Stimulated activated CD8-positive, alpha-beta memory T cell treated with anti-CD3 and anti-CD28 coated beads, Interleukin-7, amount 100 ng/mL, for 24 hours (primary cell): ENCODE data around the gene IFNG-AS1.
A peak's percentile ranks its signal among the peaks of the same experiment; 100 is the strongest.

Experiments used
- DNase-seq: peaks from one replicate; pipeline ENCODE4 v3.0.0-alpha.2; 2020; ENCODE audit warnings: low read depth

IFNG-AS1 gene

DNA sequence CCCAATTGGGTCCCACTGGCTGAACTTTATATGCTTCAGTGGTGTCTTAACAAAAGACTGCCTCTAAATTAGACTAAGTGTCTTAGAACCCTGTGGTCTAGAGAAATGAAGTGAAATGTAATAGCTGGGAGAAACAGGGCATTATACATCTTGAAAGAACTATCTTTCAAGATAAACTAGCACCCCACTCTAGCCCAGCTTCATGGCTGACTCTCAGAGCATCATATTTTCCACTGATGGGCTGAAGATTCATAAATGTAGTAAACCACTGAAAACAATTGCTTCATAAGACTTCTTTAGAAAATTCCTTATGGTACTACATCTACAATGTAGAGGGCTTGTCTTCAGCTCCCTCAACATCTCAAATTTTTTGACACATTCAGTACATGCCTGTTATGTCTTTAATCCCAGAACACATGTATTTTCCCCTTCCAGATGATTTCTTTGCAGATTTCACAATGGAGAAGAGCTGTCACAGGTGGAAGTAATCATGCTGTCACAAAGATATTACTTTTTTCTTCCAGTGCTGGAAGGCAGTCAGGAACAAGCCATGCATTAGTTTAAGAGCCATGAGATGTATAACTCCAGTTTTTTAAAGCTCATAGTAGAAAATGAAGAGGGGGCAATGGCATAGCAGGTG, 48.5 kb downstream of the IFNG-AS1 start:
- no peak for DNase-seq

DNA sequence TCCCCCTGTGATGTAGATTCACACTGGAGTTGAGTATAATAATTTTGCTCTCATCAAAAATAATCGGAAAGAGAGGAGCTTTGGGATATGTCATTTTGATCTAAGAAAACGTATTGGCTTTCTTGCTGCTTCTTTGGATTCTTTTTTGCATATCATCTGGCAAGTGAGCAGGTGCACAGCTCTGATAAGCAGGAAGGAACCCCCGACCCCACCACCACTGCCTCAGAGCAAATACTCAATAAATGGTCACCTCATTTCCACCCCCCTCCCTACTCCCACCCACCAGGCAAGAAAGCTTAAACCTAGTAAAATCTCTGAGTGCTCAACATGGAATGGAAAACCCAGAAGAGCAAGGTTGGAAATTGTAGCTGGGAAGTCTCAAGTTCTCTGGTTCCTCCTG, 49.4 kb downstream of the IFNG-AS1 start:
- no peak for DNase-seq

DNA sequence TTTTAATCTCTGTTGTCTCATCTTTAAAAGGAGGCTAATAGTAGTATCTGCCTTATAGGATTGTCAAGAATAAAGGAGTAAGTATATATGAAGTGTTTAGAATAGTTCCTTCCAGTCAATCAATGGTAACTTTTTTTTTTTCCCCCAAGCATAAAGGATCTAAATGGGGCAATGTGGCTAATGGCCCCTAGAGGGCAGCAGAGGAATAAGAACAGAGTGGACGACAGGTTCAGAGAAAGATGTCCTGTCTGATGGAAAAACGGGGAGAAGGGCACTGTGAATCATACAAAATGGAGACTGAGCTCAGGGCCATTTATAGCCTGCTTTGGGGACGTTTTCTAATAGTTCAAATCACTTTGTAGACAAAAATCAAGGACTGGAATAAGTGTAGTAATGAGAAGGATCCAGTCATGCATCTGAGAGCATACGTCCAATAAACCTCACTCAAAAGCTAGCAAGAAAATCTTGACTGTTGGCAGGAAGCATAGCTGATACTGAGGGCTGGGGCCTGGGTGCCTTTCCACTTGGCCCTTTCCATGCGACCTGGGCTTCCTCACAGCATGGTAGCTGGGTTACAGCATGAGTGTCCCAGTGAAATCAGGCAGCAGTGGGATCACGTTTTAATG, 51.3 kb downstream of the IFNG-AS1 start:
- peak; percentile 26 for DNase-seq

GRCh38 chr12:68042212-68042699, 53.0 kb downstream of the IFNG-AS1 start:
- no peak for DNase-seq

DNA sequence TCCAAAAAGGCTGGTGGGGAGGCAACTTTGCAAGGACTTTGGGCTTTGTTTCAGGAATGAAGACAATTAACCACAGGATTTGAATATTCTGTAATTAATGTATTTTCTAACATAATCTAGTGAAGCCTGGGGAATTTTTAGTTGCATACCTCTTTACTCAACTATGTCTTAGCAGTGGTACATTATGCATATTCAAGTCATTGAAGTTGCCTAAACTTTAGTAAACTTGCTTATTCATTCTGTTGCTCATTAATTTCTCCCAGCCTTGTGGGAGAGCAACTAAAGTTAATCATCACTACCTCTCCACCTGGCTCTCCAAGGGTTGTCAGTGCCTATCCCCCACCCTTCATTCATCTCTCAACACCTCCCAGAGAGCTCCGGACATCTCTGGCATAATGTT, 54.2 kb downstream of the IFNG-AS1 start:
- no peak for DNase-seq

GRCh38 chr12:68048648-68049297, 59.5 kb downstream of the IFNG-AS1 start:
- no peak for DNase-seq

- DNase-seq = no peak
Measured at GRCh38 chr12:68056300-68056699, 67.1 kb downstream of the IFNG-AS1 start.

DNA sequence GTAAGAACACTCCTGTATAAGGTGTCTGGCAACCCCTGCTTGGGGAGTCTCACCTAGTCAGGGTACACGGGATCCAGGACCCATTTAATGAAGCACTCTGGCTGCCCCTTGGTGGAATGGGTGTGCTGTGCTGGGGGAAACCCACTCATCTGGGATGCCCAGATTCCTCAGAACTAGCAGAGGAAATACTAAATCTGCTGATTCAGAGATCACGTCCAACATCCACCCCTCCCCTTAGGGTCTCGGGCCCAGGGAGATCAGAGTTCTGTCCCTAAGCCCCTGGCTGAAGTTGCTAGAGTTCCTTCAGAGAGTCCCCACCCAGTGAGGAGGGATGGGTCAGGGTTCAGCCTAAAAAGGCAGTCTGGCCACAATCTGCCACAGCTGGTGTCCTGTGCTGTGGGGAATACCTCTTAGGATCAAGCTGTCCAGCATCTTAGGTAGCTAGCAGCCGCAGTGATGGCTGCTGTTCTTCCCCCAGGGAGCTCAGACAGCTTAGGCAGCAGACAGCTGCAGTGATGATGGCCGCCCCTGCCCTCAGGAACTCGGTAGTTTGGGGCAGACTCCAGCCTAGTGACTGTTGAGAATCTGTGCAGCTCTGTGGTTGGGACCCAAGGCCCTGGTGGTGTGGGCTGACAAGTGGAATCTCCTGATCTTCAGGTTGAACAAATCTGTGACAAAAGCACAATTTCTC, 74.8 kb downstream of the IFNG-AS1 start:
- no peak for DNase-seq

DNA sequence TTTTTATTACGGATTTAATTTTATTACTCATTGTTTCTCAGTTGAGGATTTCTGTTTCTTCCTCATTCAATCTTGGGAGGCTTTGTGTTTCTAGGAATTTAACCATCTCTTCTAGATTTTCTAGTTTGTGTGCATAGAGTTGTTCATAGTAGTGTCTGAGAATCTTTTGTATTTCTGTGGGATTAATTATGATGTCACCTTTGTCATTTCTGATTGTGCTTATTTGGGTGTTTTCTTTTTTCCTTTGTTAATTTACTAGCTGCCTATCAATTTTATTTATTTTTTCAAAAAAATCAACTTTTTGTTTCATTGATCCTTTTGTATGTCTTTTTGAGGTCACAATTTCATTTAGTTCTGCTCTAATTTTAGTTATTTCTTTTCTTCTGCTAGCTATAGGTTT, 75.9 kb downstream of the IFNG-AS1 start:
- no peak for DNase-seq

GRCh38 chr12:68065687-68066086, 76.4 kb downstream of the IFNG-AS1 start:
- no peak for DNase-seq

DNA sequence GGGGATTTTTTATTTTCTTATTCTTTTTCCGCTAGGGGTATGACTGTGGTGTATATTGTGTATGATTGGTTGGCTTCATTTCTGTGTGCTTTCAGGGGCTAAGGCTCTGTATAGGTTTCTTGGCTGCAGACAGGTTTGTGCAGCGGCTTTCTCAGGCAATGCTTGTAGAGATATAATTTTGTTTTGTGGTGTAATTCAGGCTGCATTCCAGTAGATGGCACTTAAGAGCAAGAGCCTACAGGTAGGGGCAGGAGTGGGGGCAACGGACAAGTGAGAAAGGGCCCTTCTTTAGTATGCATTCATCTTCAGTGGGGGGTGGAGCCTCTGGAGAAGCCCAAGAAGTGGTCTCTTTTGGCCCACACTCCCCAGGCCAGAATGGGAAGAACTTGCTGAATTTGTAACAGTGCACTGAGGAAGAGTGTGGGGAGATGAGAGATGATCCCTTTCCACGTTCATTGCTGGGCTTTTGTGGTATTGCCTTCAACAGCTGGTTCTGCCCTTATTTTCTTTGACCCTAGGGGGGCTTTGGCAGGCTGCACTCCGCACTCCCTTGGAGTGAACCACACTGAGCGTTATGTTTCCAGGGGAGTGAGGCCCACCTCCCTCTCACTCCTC, 78.6 kb downstream of the IFNG-AS1 start:
- no peak for DNase-seq

DNA sequence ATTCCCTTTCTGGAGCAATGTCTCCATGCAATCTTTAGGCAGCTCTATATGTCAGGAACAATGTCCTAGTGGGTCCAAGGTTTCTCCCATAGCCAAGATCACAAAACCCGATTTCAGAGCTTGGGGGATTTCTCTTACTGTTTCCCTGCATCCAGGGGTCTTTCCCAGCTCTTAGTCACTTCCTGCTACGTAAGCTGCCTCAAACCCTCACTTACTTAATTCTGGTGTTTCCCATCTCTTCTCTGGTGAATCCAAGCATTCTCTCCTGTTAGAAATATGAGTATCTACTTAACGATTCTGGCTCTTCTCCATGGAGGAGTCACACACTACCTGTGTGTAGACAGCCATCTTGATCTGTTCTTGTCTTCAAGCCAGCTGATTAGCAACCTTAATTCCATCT, 80.0 kb downstream of the IFNG-AS1 start:
- DNase-seq = no peak
